ENCODE measurements around the gene SERINC5.

The SERINC5 gene

DNA sequence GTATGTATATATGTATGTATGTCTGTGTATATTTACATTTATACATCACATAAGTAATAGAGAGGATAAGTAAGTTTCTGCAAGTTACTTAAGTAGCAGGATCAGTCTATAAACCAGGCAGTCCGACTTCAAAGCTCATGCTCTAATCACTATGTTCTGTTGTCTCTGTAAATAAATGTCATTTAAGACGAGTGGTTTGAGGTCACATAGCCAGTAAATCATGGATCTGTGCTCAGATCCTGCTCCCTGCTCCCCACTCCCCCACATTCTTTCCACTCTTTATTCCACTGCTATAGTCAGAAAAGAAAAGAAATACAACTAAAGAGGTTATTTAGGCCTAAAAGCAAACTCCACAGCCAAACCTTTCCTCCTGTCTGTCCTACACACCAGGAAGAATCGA lies 90.4 kb downstream of the SERINC5 start:
- H3K27ac ChIP-seq (replicated peaks) = no peak overlapping the region
- no peaks in the 10 kb centered on the region for H3K27me3 ChIP-seq (ENCODE audit: insufficient read depth, poor library complexity, severe bottlenecking)
- no peak overlapping the region for H3K4me3 ChIP-seq (replicated peaks; ENCODE audit: insufficient read depth, low read length)
- DNase-seq (ENCODE audit: low read depth in 1 of 2, low spot score in 1 of 2) = no peak
- TF ChIP-seq, protein P1, sequence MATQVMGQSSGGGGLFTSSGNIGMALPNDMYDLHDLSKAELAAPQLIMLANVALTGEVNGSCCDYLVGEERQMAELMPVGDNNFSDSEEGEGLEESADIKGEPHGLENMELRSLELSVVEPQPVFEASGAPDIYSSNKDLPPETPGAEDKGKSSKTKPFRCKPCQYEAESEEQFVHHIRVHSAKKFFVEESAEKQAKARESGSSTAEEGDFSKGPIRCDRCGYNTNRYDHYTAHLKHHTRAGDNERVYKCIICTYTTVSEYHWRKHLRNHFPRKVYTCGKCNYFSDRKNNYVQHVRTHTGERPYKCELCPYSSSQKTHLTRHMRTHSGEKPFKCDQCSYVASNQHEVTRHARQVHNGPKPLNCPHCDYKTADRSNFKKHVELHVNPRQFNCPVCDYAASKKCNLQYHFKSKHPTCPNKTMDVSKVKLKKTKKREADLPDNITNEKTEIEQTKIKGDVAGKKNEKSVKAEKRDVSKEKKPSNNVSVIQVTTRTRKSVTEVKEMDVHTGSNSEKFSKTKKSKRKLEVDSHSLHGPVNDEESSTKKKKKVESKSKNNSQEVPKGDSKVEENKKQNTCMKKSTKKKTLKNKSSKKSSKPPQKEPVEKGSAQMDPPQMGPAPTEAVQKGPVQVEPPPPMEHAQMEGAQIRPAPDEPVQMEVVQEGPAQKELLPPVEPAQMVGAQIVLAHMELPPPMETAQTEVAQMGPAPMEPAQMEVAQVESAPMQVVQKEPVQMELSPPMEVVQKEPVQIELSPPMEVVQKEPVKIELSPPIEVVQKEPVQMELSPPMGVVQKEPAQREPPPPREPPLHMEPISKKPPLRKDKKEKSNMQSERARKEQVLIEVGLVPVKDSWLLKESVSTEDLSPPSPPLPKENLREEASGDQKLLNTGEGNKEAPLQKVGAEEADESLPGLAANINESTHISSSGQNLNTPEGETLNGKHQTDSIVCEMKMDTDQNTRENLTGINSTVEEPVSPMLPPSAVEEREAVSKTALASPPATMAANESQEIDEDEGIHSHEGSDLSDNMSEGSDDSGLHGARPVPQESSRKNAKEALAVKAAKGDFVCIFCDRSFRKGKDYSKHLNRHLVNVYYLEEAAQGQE (IDR thresholded peaks at IDR 0.05; ENCODE audit: insufficient replicate concordance, low read depth) = no peak
- no peak for TF ChIP-seq SPI1 (IDR thresholded peaks at IDR 0.05; ENCODE audit: borderline replicate concordance, low read depth)
- no peak for TF ChIP-seq GABPA (IDR thresholded peaks at IDR 0.05; ENCODE audit: low read depth)
- no peak for TF ChIP-seq POLR2AphosphoS5 (IDR thresholded peaks at IDR 0.05; ENCODE audit: low read depth)
- TF ChIP-seq, protein P2, sequence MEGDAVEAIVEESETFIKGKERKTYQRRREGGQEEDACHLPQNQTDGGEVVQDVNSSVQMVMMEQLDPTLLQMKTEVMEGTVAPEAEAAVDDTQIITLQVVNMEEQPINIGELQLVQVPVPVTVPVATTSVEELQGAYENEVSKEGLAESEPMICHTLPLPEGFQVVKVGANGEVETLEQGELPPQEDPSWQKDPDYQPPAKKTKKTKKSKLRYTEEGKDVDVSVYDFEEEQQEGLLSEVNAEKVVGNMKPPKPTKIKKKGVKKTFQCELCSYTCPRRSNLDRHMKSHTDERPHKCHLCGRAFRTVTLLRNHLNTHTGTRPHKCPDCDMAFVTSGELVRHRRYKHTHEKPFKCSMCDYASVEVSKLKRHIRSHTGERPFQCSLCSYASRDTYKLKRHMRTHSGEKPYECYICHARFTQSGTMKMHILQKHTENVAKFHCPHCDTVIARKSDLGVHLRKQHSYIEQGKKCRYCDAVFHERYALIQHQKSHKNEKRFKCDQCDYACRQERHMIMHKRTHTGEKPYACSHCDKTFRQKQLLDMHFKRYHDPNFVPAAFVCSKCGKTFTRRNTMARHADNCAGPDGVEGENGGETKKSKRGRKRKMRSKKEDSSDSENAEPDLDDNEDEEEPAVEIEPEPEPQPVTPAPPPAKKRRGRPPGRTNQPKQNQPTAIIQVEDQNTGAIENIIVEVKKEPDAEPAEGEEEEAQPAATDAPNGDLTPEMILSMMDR (IDR thresholded peaks at IDR 0.05; ENCODE audit: insufficient read depth, low read length) = no peak

DNA sequence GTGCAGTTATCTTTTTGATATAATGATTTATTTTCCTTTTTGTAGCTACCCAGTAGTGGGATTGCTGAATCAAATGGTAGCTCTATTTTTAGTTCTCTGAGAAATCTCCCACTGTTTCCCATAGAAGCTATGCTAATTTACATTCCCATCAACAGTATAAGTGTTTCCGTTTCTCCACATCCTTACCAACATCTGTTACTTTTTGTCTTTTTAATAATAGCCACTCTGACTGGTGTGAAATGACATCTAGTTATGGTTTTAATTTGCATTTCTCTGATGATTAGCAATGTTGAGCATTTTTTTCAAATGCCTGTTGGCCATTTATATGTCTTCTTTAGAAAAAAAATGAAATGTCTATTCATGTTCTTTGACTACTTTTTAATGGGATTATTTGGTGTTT lies 94.7 kb downstream of the SERINC5 start:
- Histone ChIP-seq H3K27me3 (ENCODE audit: insufficient read depth, poor library complexity, severe bottlenecking) (no peaks in the 10 kb centered on the region), H3K4me3 (replicated peaks; ENCODE audit: insufficient read depth, low read length) (no peak overlapping the region), H3K27ac (replicated peaks) (no peak overlapping the region)
- DNase-seq (ENCODE audit: low read depth in 1 of 2, low spot score in 1 of 2) = no peak
- TF ChIP-seq GABPA (IDR thresholded peaks at IDR 0.05; ENCODE audit: low read depth) (no peak), POLR2AphosphoS5 (IDR thresholded peaks at IDR 0.05; ENCODE audit: low read depth) (no peak), SPI1 (IDR thresholded peaks at IDR 0.05; ENCODE audit: borderline replicate concordance, low read depth) (no peak)
- TF ChIP-seq, protein P2 (IDR thresholded peaks at IDR 0.05; ENCODE audit: insufficient read depth, low read length) = no peak
- TF ChIP-seq, protein P1 (IDR thresholded peaks at IDR 0.05; ENCODE audit: insufficient replicate concordance, low read depth) = no peak

DNA sequence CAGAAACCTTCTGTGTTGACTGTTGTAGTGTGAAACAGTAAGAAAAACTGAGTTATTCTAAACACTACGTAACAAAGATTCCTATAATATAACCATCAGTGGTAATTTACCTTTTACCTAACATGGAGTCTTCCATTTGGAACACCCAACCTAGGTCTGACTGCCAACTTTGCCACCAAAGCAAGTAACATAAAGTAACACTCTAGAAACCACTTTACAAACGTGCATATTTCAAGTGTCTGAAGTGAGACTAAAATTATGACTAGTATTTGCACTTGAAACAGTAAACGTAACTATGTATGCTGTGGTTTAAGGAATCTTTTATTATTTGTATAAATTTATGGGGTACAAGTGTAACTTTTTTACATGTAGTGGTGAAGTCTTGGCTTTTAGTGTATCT lies 95.6 kb downstream of the SERINC5 start:
- no peaks in the 10 kb centered on the region for H3K27me3 ChIP-seq (ENCODE audit: insufficient read depth, poor library complexity, severe bottlenecking)
- TF ChIP-seq SPI1 (IDR thresholded peaks at IDR 0.05; ENCODE audit: borderline replicate concordance, low read depth) (no peak), POLR2AphosphoS5 (IDR thresholded peaks at IDR 0.05; ENCODE audit: low read depth) (no peak), GABPA (IDR thresholded peaks at IDR 0.05; ENCODE audit: low read depth) (no peak)
- TF ChIP-seq, protein P2 (IDR thresholded peaks at IDR 0.05; ENCODE audit: insufficient read depth, low read length) = no peak
- TF ChIP-seq, protein P1 (IDR thresholded peaks at IDR 0.05; ENCODE audit: insufficient replicate concordance, low read depth) = no peak
- H3K27ac ChIP-seq (replicated peaks) = no peak overlapping the region
- H3K4me3 ChIP-seq (replicated peaks; ENCODE audit: insufficient read depth, low read length) = no peak overlapping the region
- DNase-seq (ENCODE audit: low read depth in 1 of 2, low spot score in 1 of 2) = no peak
